Stimulated activated CD4-positive, alpha-beta T cell treated with anti-CD3 and anti-CD28 coated beads, Interleukin-2, amount 100 ng/mL, for 48 hours (primary cell): ENCODE results near the gene SLC6A8.
"Not testable (repeated sequence)": the region's sequence is repeated elsewhere in the genome, so short reads cannot be mapped to it uniquely, and the experiment has no call there.

Source experiments
- DNase-seq, 2 donors: peaks; one replicate each; pipeline ENCODE4 v3.0.0-alpha.2; 2020

Gene SLC6A8

GRCh38 chrX:153672531-153673427 lies 14.9 kb upstream of the SLC6A8 start:
- no peak for DNase-seq

- DNase-seq = no peak
Observed at GRCh38 chrX:153673428-153674218, 14.1 kb upstream of the SLC6A8 start, which contains the start of gene PNCK. TSS of gene PNCK (minus strand) at chrX:153673813. CDS start at chrX:153673076, 737 bp downstream.

- DNase-seq = no peak
Observed at GRCh38 chrX:153674219-153674851, 13.4 kb upstream of the SLC6A8 start.

- no peak for DNase-seq
Observed at GRCh38 chrX:153681175-153681574, 6.6 kb upstream of the SLC6A8 start.

DNA sequence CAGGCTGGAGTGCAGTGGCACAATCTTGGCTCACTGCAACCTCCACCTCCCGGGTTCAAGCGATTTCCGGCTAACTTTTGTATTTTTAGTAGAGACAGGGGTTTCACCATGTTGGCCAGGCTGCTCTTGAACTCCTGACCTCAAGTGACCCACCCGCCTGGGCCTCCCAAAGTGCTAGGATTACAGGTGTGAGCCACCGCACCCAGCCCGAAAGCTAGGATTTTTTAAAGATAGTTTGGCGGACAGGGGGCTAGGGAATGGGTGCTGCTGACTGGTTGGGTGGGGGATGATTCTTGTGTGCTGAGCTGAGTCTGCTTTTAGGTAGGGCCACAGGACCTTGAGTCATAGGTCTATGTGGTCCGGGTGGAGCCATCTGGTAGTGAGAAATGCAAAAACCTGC lies 4.2 kb upstream of the SLC6A8 start:
- DNase-seq = not testable (repeated sequence)

GRCh38 chrX:153684467-153685155 lies 3.1 kb upstream of the SLC6A8 start:
- no peak for DNase-seq

- no peak for DNase-seq
Observed at GRCh38 chrX:153685156-153685536, 2.6 kb upstream of the SLC6A8 start.

- DNase-seq = no peak
Observed at GRCh38 chrX:153685751-153686696, 1.7 kb upstream of the SLC6A8 start.

- no peak for DNase-seq
Observed at GRCh38 chrX:153686711-153687110, 1.0 kb upstream of the SLC6A8 start.

- DNase-seq = no peak
Observed at GRCh38 chrX:153688071-153688470, 345 bp downstream of the SLC6A8 start.

DNA sequence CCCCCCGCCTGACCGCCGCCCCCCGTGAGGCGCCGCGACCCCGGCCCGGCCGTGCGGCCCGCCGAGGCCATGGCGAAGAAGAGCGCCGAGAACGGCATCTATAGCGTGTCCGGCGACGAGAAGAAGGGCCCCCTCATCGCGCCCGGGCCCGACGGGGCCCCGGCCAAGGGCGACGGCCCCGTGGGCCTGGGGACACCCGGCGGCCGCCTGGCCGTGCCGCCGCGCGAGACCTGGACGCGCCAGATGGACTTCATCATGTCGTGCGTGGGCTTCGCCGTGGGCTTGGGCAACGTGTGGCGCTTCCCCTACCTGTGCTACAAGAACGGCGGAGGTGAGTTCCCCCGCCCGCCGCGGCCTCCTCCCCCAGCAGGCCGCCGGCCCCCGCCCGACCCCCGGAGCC lies 780 bp downstream of the SLC6A8 start:
- DNase-seq = no peak

GRCh38 chrX:153688911-153689590 lies 1.3 kb downstream of the SLC6A8 start:
- no peak for DNase-seq

DNA sequence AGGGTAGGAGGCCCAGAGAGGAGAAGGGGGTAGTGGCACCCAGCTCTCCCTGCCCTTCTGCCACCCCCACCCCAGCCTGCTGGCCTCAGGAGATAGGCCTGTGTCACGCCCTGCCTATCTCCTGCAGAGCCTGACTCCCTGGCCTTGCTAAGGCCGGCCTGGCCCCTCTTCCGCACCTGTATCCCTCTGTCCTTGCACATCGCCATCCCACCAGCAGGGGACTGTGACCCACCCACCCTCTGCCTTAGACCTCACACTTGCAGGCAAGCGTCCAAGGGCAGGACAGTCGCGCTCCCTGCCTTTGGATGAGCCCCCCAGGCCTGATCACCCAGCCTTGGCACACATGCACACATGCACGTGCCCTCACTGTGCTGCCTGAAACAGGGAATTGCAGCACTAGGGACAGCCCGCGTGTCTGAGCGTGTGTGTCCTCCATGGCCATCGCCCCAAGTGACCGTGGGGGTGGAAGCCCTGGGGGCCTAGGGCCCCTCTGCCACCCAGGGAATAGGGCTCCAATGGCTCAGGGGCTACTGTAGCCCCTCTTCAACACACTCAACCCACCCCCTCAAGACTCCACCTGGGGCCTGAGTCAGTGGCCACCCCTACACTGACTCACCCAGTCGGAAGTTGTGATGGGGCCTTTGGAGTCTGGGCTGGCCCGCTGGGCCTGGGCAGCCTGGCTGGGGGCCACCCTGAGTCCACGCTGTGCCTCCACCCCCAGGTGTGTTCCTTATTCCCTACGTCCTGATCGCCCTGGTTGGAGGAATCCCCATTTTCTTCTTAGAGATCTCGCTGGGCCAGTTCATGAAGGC lies 2.1 kb downstream of the SLC6A8 start:
- no peak for DNase-seq

DNA sequence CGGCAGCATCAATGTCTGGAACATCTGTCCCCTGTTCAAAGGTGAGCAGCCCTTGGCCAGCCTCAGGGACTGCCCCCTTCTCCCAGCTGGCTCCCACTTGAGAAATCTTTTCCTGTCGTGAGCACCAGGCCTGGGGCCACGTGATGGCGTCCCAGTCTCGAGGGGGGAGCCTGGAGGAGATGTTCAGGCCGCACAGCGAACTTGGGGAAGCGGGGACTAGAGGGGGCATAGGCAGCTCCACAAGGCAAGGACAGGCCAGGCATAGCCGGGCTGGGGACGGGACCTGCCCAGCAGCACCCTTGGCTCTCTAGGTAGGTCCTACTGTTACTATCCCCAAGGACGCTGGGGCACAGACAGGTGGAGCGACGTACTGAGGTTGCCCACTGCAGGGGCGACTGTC lies 2.7 kb downstream of the SLC6A8 start:
- no peak for DNase-seq

DNA sequence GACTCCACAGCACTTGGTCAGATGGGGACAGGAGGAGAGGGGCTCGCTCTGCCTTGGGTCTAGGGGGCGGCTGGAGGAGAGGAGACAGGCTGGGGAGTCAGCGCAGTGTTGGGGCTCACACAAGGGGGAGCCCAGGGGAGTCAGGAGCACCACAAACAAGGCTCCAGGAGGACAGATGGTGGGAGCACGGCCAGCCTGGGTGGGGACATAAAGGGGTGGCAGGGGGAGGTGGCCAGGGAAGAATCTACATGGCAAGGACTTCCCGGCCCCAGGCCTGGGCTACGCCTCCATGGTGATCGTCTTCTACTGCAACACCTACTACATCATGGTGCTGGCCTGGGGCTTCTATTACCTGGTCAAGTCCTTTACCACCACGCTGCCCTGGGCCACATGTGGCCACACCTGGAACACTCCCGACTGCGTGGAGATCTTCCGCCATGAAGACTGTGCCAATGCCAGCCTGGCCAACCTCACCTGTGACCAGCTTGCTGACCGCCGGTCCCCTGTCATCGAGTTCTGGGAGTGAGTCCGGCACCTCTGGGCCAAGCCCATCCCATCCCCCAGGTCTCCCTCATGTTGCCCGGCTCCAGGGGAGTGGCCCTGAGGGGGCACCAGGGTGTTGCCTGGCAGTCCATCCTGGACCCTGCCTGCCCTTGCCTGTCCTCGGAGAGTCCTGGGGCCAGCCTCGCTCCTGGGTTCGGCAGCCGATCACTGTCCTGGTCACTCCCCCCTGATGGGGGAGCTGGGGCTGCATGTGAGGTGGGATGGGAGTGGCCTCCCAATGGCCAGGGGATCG lies 3.5 kb downstream of the SLC6A8 start:
- not testable (repeated sequence) for DNase-seq

- DNase-seq = no peak
Observed at GRCh38 chrX:153692003-153692402, 4.3 kb downstream of the SLC6A8 start.

- no peak for DNase-seq
Observed at GRCh38 chrX:153692611-153693156, 5.0 kb downstream of the SLC6A8 start.

DNA sequence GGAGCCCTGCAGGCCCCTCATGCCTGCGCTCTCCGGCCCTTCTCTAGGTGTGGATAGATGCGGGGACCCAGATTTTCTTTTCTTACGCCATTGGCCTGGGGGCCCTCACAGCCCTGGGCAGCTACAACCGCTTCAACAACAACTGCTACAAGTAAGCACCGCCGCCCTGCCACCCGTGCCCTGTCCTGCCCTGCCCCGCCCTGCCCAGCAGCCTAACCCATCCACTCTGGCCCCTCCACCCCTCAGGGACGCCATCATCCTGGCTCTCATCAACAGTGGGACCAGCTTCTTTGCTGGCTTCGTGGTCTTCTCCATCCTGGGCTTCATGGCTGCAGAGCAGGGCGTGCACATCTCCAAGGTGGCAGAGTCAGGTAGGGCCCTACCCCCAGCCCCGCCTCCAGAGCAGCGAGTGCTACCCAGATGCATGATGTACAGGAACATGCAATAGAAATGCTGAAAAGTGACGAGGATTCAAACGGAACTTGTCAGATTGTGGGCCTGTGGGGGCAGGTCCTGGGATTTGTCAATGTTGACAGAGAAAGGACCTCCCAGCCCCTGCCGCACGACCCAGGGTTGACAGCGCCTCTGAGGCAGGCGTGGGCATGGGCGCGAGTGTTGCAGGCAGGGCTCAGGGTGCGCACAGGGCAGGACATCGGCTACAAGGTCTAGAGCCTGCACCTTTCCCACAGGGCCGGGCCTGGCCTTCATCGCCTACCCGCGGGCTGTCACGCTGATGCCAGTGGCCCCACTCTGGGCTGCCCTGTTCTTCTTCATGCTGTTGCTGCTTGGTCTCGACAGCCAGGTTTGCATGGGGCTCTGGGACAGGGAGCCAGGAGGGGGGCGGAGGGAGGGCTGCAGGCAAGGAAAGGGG lies 5.7 kb downstream of the SLC6A8 start:
- DNase-seq = no peak
